Measurements from ENCODE around the gene KLF13.

The KLF13 gene

GRCh38 chr15:31405200-31405920 lies 78.7 kb downstream of the KLF13 start:
- DNase-seq: no peak

GRCh38 chr15:31407376-31407775 lies 80.7 kb downstream of the KLF13 start:
- DNase-seq: no peak

GRCh38 chr15:31407851-31408250 lies 81.2 kb downstream of the KLF13 start:
- DNase-seq: no peak

DNA sequence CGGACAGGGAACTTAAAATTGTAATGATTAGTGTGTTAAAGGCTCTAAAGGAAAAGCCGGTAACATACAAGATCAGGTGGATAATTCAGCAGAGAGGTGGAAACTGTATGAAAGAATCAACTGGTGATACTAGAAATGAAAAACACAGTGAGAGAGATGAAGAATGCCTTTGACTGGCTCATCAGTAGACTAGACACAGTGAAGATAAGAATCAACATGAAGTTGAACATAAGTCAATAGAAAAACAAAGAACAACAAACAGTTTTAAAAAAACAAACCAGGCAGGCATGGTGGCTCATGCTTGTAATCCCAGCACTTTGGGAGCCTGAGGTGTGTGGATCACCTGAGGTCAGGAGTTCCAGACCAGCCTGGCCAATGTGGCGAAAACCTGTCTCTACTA lies 82.1 kb downstream of the KLF13 start:
- DNase-seq: no peak

- DNase-seq: no peak
Observed at GRCh38 chr15:31409171-31409570, 82.5 kb downstream of the KLF13 start.

DNA sequence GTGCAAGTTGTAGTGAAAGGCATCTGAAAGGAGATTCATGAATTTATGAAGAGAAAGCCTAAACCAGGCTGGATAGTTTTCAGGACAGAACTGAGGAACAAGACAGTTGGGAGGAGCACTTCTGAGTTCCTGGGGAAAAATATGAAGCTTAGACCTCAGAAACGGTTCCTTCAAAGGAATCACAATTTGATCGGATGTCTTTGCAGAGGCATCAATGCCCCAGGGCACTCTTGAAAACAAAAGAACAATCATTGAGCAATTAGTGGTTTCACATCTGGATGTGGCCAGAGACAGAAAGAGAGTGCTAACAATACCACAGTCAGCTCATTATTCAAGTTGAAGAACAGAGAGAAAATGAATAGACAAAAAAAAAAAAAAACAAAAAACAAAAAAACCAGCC lies 86.2 kb downstream of the KLF13 start:
- no peak for DNase-seq

GRCh38 chr15:31415201-31415600 lies 88.6 kb downstream of the KLF13 start:
- no peak for DNase-seq

DNA sequence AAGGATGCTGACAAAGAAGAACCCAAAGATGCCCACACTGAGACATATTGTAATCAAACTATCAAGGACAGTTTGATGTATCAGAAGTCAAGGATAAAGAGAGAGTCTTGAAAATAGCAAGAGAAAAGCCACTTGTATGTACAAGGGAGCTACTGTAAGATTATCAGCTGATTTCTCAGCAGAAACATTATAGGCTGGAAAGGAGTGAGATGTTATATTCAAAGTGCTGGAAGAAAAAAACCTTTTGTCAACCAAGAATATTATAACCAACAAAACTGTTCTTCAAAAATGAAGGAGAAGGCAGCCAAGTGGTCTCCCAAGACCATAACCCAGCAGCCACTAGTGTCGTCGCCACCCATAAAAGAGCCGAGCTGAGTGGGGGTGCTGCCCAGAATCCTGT lies 93.2 kb downstream of the KLF13 start:
- DNase-seq: no peak

DNA sequence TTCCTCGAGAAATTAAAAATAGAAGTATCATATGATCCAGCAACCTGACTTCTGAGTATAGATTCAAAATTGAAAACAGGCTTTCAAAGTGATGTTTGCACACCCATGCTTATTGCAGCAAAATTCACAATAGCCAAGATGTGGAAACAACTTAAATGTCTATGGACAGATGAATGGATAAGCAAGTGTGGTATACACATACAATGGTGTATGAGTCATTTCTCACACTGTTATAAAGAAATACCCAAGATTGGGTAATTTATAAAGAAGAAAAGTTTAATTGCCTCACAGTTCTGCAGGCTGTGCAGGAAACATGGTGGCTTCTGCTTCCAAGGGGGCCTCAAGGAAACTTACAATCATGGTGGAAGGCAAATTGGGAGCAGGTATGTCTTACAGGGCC lies 100.8 kb downstream of the KLF13 start:
- no peak for DNase-seq

All from NCI-H1417 treated with DMSO at 0.1 percent for 48 hours (cell line).